ENCODE data around the gene GPC3.

Gene GPC3

DNA sequence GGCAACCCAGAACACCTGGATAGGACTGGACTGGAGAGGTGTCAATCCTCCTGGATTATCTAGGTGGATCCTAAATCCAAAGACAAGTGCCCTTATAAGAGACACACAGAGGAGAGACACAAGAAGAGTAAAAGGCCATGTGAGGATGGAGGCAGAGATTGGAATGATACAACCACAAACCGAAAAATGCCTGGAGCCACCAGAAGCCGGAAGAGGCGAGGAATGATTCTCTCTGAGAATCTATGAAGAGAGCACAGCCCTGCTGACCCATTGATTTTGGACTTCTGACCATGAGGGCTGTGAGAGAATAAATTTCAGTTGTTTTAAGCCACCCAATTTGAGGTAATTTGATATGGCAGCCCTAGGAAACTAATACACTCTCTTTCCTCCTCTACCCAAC is 20.1 kb downstream of the GPC3 start:
- no peak for DNase-seq

GRCh38 chrX:133961046-133961445 is 24.3 kb downstream of the GPC3 start:
- no peak for DNase-seq

DNA sequence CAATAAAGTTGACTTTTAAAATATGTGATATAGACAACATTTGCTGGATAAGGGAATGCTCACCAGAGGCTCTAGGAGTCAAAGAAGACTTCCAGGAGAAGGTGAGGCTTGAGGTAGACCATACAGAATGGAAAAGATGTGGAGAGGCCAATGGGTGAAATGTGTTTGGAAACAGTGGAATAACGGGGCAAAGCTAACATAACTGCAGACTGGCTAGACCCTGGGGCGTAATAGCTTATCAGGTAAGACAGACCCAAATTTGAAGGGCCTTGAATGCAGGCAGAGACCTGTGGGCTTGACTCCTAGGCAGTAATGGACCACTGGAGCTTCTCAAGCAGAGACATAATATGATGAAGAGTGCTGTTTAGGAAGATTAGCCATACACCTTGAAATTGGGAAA is 25.4 kb downstream of the GPC3 start:
- DNase-seq: no peak

- no peak for DNase-seq
These were observed 26.3 kb downstream of the GPC3 start for GRCh38 chrX:133958997-133959688.

DNA sequence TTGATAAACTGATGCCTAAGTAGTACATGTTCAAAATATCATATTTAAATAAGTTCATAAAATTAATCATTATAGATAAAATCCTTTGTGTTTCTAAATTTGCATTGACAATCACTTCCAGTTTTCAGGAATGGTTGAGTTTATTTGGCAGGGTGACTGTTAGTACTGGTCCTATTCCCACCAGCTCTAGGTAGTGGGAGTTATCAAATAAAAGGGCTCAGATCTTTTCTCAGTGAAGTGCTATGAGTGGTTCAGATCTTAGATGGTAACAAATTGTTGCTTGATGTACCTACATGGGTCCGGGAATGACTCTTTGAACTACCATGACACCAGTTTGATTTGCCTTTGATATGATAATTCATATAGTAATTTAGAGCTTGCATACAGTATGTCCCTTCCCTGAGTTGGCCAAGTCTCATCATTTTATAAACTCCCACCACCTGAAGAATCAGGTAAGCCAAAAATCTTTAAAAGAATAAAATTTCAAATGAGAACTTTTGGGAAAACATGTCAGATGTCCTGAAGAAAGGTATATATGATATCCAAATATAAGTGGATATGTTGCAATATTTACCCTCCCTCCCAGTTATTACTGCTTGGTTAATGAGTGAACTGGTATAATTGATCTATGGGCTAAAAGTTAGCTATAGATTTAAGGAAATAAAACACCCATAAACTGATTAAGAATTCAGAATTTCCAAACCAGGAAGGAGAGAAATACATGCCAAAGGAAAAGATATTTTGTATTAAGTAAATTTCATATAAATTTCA is 28.6 kb downstream of the GPC3 start:
- DNase-seq: no peak

DNA sequence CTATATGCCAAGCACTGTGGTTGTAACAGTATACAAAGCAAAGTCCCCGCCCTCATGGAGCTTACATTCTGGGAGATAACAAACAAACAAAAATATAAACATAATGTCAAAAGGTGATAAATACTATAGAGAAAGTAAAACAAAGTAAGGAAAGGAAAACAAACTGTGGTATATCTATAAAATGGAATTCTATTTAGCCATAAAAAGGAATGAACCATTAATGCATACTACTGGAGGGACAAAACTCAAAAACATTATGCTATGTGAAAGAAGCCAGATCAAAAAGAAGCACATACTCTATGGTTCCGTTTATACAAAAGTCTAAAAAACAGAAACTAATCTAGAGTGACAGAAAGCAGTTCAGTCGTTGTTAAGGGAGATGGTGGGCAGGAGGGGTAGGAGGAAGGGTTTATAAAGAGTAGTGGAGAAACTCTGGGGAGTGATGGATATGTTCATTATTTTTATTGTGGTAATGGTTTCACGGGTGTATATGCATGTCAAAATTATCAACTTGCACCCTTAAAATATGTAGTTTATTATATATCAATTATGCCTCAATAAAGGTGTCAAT is 31.5 kb downstream of the GPC3 start:
- no peak for DNase-seq

DNA sequence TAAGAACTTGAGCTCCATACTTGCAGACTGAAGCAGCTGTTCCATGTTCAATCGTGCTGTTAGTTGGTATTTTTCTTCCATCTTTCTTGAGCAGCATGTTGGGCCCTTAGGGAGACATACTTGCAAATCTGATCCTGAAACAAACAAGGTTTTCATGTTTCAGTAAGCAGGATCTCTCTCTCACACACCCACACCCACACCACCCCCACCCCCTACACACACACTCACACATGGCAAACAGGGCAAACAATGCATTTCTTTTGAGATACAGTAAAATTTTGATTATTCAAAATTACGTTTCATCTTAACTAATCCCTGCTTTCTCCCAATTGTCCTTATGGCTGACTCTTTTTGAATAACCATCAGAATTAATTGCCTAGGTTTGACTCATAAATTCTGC is 32.3 kb downstream of the GPC3 start:
- DNase-seq: no peak

- DNase-seq: no peak
These were observed 34.3 kb downstream of the GPC3 start for GRCh38 chrX:133951098-133951497.

DNA sequence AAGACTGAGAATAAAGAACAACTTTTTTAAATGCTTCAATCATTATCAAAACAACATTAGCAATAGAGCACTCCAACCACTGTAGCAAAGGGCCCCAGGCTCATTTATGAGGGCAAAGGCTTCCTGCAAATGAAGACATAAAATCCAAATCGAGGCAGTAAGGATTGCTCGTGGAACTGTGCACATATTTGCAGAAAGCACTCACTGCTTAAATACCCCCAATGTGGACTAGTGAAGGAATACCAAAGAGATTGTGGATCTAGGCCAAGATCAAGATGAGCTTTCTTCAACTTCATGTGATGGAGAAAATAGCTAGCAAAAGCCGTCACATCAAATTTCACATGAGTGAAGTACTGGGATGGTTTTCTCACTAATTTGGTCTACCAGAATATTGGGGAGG is 35.2 kb downstream of the GPC3 start:
- DNase-seq: no peak

- no peak for DNase-seq
These were observed 36.5 kb downstream of the GPC3 start for GRCh38 chrX:133948895-133949294.

- DNase-seq: no peak
These were observed 37.4 kb downstream of the GPC3 start for GRCh38 chrX:133947996-133948395.

DNA sequence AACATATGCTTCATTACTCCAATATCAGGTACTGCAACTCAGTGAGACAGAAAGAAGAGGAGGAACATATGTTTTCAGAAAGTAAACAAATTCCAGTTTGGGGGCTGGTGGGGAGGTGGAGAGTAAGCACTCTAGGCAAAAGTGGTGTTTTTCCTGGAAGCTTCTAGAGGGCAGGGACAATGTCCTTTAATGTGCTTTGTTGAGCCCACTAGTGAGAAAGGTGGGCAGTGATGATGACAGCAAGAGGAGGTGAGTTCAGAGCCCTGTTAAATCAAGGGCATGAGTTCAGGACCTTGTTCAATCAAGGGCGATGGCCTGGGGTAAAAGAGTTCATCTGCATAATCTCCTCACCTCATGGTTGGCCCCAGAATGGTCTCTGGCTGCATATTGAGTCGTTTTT is 38.4 kb downstream of the GPC3 start:
- DNase-seq: no peak

GRCh38 chrX:133943507-133943906 is 41.9 kb downstream of the GPC3 start:
- no peak for DNase-seq

GRCh38 chrX:133939655-133940302 is 45.6 kb downstream of the GPC3 start:
- DNase-seq: no peak

DNA sequence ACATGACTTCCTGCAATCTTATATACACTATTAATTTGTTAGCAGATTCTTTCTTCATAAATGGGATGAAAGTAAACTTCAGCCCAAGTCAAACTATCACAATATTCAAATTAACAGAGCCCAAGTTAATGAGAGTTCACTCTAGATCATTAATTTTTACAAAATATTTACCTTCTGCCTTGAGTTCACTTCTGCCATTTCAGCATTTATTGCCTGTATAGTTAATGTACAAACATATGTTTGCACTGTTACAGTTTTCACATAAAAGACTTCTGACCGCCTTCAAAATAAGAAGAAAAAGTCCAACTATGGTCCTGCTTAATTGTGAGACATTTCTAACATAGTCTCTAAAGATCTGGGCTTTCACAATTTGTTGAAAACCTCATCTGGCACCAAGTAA is 46.9 kb downstream of the GPC3 start:
- no peak for DNase-seq

GRCh38 chrX:133937022-133937421 is 48.4 kb downstream of the GPC3 start:
- no peak for DNase-seq

- DNase-seq: no peak
These were observed 50.3 kb downstream of the GPC3 start for GRCh38 chrX:133935076-133935475.

- DNase-seq: no peak
These were observed 52.1 kb downstream of the GPC3 start for GRCh38 chrX:133933316-133933715.

DNA sequence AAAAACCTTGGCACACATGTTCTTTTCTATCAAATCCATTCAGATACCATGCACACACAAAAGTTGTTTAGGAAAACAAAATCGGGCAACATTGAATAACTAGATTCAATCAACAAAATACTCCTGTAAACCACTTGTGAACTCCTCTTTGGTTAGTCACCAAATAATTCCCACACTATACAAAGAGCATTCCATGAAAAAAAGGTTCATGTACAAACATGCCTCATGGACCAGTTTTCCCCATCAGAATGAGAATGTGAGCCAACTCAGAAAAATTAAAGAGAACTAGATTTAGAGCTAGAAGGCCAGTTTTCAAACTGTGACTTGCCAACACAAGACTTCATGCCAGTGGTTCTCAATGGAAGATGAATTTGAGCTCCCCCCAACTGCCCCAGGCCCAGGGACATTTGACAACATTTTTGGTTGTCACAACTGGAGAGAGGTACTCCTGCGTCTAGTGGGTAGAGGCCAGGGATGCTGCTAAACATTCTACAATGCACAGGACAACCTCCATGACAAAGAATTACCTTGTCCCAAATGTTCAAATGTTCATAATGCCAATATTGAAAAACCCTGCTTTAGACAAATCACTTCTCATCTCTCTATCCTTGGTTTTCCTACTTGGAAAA is 55.4 kb downstream of the GPC3 start:
- DNase-seq: no peak

DNA sequence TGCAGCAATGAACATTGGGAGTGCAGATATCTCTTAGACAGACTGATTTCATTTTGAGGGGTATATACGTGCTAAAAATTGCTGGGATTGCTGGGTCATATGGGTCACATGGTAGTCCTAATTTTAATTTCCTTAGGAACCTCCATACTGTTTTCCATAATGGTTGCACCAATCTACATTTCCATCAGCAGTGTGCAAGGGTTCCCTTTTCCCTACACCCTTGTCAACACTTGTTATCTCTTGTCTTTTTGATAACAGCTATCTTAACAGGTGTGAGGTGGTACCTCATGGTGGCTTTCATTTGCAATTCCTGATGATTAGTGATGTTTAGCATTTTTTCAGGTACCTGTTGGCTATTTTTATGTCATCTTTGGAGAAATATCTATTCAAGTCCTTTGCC is 57.0 kb downstream of the GPC3 start:
- no peak for DNase-seq

GRCh38 chrX:133926809-133927208 is 58.6 kb downstream of the GPC3 start:
- DNase-seq: no peak

GRCh38 chrX:133926099-133926498 is 59.3 kb downstream of the GPC3 start:
- no peak for DNase-seq

GRCh38 chrX:133924548-133924947 is 60.8 kb downstream of the GPC3 start:
- DNase-seq: no peak
